UCSD-AML1 (cell line): Measurements from ENCODE around the gene TNS3.
"Not testable (repeated sequence)": the region's sequence is repeated elsewhere in the genome, so short reads cannot be mapped to it uniquely, and the experiment has no call there.

ENCODE experiments used
- DNase-seq: peaks from one replicate; lab custom pipeline; 2025; ENCODE audit not compliant: unreplicated experiment; lab: John Stamatoyannopoulos, UW

TNS3 gene

DNA sequence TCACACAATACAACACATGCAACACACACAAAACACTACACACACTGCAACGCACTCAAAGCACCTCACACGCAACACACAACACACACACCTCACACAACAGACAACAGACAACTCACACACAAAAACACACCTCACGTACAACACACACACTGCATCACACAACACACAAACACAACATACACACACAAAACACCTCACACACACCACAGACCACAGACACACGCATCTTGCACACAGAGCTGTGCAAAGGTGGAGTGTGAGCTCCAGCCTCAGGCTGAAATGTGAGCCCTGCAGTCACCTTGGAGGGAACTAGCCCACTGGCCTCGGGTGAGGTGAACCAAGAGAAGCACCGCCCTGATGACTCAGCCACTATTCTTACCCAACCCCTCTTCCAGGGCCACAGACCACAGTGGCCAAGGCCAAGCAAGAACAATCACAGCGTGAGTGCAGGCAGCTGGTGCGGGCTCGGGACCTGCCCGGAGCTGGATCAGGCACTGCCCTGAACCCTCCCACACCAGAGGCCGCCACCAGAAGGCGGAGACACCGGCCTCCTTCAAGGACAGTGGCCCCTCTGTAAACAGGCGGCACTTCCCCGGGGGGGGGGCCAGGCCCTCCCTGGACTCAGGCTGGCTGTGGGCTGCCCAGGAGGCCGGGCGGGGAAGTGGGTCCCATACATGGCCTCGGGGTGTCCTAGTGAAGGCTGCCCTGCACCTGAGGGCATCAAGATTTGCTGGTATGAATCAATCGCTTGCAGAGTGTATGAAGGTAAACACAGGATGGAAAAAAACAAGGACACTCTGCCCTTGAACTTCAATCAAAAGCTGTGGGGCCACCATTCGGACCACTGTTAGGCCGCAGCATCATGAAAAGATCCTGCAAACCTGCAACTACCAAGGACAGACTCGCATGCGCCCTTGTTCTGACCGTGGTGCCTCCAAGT is 106.7 kb downstream of the TNS3 start:
- DNase-seq, result peak; percentile 66

DNA sequence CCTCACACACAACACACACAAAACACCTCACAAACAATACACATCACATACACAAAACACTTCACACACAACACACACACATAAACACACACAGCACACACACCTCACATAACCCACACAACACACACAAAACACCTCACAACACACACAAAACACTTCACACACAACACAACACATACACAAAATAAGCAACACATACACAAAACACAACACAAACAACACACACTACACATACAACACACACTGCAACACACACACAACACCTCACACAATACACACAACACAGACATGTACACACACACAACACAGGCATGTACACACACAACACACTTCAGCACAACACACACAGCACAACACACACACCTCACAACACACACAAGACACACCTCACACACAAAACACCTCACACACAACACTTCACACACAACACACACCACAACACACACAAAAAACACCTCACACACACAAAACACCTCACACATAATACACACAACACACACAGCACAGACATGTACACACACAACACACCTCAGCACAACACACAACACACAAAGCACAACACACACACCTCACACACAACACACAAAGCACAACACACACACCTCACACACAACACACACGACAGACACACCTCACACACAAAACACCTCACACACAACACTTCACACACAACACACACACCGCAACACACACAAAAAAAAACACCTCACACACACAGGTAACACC is 107.5 kb downstream of the TNS3 start:
- DNase-seq, result no peak

DNA sequence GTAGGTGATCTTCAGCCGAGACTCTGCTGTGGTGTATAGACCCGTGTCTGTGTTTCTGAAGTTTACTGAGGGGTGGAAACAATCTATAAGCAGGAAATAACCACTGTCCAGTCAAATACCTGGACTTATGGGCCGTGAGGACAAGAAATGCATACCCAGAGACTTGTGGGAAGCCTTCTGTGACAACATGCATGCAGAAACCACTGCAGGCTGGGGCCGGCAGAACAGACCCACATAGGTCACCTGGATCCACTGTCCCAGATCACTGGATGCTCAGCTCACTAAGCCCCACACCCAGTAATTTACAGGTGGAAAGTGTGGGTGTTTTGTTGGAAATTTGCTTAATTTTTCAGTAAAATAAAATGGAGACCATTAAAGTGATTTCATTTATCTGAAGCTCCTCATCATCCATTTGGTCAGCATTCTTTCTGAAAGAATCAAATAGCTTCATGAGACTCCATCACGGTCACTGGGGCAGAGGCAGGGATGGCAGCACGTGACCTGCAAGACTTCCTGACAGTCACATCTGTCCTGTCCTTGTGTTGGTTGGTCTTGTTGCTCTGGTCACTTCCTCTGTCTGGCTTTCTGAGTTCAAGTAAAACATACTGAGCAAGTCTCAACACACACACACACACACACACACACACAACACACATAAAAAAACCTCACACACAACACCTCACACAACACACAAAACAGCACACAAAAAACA is 108.3 kb downstream of the TNS3 start:
- DNase-seq, result no peak

DNA sequence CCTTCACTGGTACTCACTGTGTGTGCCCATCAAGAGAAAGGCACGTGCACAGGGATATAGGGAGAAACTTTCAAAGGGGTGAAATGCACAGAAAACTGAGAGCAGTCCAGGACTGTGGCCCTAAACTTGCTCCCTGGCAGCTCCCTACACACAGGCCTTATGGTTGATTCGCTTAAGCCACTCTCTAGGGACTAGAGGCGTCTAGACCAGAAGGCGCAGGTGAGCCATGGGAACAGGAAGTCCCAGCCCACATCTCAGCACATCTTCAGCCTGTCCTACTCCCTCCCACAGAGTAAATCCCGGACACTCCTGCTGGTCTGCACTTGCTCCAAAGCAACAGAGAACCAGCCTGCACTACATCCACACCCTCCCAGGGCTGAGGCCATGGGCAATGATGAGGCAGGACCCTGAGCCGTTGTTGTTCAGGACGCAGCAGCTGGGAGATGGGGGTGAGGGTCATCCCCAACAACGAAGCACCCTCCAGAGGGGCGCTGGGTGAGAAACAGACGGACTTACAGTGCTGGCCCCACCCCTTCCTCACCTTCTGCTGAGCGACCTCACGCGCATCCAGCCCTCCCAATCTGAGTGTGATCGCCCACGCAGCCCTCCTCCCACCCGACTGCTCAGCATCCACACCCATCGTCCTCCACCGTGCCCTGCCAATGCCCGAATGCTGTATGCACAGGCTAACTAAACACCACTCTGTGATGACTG is 109.3 kb downstream of the TNS3 start:
- DNase-seq, result no peak

DNA sequence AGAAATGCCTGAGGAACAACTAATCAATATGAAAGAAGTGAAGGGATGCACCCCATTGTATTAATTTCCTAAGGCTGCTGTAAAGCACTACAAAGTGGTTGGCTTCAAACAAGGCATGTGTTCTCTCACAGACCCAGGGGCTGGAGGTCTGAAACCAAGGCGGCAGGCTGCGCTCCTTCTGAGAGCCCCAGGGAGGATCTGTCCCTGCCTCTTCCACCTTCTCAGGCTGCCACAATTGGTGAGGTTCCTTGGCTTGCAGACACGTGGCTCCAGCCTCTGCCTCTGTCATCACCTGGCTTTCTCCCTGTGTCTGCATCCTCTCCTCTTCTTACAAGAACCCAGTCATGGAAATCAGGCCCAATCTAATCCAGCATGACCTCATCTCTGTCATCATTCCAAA is 110.1 kb downstream of the TNS3 start:
- DNase-seq, result no peak

DNA sequence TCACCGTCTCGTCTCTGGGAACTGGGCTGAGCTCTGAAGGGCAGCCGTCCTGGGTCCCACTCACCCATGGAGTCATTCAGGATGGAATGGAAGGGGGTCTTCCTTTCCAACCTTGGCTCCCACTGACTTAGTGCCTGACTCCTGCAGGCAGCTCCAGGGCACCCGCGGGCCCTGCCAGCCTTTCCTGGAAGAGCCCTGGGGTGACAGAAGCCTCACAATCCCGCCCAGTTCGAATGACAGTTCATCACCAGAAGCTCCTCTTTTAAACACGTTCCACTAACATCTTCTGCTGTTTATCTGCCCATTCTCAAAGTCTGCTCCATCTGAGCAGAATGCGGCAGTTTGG is 110.6 kb downstream of the TNS3 start:
- no peak for DNase-seq

DNA sequence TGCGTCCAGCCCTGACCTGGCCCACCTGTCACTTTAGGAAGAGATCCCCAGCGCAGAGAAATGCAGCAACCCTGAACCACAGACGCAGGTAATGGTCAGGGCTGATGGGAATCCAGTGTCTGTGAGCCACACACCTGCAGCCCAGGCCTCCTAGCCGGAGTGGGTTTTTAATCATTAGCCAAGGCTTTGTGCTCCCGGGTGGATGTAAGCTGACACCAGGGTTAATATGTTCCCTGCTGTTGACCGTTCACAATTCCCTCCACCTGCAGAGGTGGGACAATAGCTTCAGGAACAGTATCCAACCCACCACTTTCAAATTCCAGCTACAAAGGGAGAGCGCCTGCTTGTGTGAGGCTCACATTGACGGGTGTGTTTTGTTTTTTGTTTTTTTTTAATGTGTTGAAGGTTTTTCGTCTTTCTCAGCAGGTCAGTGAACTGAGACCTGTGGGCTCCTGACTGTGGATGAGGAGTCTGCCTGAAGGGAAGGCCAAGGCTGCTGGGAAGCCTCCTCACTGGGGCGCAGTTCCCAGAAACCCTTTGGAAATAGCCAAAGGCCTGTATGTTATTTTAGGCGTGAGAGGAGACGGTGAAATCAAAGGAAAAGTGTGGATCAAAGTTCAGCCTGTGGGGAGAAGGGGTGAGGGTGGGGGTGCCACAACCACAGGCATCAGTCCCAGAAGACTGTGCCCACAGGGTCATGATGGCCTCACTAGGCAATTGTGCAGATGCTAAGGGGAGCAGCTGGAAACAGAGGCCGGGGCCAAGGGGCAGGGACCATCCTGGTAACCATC is 111.1 kb downstream of the TNS3 start:
- no peak for DNase-seq

DNA sequence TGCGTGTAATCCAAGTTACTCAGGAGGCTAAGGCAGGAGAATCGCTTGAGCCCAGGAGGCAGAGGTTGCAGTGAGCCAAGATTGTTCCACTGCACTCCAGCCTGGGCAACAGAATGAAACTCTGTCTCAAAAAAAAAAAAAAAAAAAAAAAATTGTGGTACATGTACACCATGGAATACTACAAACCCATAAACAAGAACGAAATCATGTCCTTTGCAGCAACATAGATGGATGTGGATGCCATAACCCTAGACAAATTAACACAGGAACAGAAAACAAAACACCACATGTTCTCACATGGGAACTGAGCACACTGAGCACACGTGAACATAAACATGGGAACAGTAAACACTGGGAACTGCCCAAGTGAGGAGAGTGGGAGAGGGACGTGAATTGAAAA is 112.1 kb downstream of the TNS3 start:
- DNase-seq, result not testable (repeated sequence)

DNA sequence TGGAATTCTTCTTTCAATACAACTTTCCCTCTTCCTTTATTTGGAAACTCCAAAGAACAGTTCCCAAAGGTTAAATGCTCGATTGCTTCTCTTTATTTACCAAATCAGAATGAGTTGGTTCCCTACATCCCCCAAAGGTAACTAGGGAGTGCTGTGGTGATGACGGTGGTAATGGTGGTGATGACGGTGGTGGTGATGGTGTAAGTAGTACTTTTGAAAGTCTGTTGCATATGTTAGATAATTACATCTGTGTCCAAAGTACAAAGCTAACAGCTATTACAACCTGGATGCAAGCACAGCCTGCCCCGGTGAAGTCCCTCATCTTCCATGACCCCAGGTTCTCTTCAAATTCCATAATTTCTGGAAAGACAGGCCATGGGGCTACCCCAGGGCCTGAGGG is 115.1 kb downstream of the TNS3 start:
- DNase-seq, result no peak

DNA sequence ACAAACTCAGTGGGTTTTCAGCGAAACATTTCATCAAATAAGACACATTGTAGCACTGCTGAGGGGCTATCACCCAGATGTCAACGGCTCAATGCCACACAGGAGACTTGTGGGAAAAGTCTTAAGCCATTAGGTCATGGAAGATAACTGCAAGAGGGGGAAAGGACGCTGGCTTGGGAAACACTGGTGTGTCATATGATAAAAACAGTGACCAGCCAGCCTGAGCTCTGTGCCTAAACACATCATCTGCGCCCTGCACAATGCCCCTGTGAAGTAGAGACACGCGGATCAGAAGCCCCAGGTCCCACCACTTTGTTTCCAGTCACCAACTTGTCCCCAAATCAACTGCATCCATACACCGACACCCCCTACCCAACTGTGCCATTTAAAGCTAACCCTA is 116.7 kb downstream of the TNS3 start:
- DNase-seq, result no peak

DNA sequence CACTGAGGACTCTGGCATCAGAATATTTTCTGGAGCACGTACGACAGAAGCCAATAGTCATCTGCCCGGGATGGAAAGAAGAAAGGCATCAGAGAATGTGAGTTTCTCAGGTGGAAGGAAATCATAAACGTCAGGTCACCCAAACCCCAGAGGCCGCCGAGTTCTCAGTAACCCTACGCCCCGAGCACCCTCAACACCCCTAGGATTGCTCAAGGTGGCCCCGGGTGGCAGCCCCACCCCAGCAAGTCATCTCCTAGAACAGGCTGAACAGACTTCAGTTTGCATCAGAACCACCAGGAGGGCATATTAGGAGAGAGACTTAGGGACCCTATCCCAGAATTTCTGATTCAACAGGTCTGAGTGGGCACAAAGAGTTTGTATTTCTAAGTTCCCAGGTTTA is 117.6 kb downstream of the TNS3 start:
- no peak for DNase-seq

DNA sequence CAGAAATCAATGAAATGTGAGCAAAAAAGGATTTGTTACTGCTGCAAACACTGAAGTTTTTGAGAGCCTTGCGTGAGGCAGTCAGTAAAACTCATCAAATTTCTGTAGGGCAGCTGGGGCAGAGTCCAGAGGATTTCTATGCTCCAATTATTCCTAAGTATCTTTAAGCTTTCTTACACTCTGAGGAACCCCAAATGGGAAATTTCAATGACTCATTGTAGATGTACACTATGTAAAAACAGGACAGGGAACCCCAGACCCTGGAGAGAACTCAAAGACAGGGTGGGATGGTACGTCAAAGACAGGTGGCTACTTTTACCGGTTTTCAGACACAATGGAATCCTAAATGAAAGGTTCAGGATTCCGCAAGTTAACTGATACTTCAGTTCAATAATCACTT is 120.2 kb downstream of the TNS3 start:
- no peak for DNase-seq

DNA sequence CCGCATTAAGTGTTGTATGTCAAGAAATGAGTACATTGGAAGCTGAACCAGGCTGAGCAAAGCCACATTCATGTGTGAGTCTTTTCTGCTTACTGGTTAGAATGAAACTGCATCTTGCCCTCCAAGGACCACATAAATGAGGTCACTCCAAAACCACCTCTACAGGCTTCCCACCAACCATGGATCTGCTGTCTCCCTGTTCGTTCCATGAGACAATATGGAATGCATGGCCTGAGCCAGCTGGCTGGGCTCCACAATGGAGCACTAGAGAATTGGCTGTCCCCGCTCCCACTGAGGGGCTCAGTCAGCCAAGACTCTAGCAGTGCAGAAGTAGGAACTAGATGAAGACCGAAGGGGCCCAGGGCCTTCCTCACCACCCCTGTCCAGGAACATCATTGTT is 120.8 kb downstream of the TNS3 start:
- DNase-seq, result no peak

DNA sequence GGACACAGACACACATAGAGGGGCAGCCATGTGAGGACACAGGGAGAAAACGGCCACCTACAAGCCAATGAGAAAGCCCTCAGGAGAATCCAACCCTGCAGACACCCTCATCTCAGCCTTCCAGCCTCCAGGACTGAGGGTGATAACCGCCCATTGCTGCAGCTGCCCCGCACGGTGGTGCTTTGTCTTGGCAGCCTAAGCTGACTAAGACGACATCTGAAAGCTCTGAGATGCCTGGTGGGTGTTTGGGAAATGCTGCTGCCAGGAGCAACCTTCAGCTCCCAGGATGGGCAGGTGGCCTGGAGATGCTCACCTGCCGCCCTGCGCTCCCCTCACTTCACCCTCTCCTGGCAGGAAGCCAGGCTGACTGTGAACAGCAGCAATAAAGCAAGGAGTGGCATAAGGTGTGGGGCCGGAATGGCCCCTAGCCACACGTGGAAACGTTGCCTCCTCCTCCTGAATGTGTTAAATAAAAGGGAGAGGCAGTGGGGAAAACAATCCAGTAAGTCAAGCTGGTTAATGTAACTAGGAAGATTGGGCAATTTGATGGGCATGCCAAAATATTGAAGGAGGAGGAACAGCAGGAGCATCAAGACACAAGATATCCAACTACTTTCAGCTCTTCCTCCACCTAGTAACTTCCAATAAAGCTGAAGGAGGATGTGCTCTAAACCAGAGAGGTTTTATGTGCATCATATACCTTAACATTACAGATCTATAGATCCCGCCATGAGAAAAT is 121.5 kb downstream of the TNS3 start:
- DNase-seq, result no peak

DNA sequence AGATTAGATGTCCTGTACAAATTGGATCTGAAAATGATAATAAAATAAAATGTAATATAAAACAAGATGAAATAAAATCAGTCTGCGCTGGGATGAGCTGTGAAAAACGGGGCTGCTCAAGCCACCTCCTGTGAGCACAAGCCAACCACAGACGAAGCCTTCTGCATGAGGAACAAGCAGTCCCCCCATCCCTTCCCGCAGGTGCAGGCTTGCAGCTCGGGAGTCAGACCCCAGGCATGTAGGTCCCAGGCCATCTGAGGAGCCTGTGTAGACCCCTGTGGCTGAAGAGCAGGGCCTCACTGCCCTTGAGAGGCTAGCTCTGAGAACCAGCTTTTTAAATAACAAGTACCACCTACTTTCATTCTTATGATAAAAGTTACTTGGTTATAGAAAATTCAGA is 123.4 kb downstream of the TNS3 start:
- DNase-seq, result no peak

DNA sequence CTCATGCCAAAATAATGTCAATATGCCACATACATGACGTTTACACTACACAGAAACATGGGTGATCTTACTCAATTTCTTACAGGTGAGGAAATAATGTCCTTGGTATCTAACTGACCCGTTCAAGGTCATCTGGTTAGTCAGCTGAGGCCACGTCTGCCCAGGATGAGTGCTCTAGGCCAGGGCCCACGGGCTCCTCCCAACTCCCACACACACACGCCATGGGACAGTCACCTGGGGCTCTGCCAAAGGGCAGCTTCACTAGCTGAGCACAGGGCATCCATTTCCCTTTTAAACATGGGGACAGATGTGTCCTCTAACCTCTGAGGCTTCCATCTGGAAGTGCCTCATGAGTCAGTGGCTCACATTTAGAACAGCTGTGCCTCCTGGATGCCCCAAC is 123.9 kb downstream of the TNS3 start:
- DNase-seq, result no peak

DNA sequence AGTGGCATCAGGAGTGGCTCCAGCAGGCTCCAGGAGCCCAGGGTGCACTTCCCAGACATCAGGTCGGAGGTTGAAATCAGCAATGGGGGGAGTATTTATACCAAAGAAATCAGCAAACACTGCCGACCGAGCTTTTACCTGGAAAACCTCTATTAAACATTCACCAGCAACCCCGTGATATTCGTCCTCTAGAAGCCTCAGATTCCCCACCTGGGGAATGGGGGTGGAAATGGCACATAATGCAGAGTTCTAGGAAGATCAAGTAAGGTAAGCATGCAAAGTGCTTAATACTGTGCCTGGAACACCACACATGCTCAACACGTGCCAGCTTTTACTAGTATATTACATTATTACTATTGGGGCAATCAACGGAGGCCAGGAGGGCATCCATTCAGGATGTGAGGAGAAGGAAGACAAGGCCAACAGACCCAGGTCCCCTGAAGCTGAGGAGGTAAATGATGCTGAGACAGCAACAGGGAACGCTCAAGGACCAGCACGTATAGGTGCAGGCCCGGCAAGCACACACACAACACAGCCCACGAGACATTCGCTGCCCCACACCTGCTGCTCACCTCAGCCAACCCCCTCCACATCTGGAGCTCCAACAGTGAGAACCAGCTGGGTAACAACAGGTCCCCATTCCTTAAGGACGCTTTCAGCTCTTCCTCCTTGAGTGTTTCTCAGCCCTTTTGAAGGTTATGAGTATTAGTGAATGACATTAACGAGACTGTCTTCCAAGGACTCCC is 125.5 kb downstream of the TNS3 start:
- no peak for DNase-seq

DNA sequence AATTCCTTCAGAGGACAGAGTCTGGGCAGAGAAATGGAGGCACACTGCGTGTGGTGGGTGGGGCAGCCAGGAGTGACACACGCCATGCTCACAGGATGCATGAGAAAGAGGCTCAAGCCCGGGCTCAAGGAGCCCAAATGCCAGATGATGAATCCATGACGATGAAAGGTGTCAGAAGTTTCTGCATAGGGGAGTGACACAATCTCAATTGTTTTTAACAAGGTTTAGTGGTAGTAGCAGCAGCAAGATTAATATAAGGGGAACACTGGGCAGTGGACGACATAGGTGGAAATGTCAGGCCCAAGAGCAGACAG is 126.1 kb downstream of the TNS3 start:
- no peak for DNase-seq
